T-cell (primary cell): ENCODE results near the gene INVS. TPM values are rescaled to one million over a fixed set of nuclear protein-coding genes. Genes with fewer than 3 reads are reported as not detected.
"Not testable (repeated sequence)": the region's sequence is repeated elsewhere in the genome, so short reads cannot be mapped to it uniquely, and the experiment has no call there.

Experiments
- ATAC-seq, 4 experiments: fragments of 200-7000 bp in 3 of 4; fragments of 150-1000 bp in 1 of 4; cut with Tn5 transposase; replicated peaks in 1 of 4; 1 replicate in 3 of 4; 2 replicates in 1 of 4; pipeline ENCODE4 v1.10.0; 2021; ENCODE audit warnings: moderate library complexity in 3 of 4, mild to moderate bottlenecking in 2 of 4, moderate number of reproducible peaks in 1 of 4
- CTCF ChIA-PET, 2 donors: fragments of 300-600 bp; sonication (Branson Sonifier 250); formaldehyde crosslinking; loops; one replicate each; lab custom pipeline; 2022; ENCODE audit warnings: antibody characterized with exemption in 2 of 2; lab: Charles Lee
- POLR2A ChIA-PET, 2 donors: fragments of 300-600 bp; sonication (Branson Sonifier 250); formaldehyde crosslinking; loops; one replicate each; lab custom pipeline; 2022; ENCODE audit warnings: antibody characterized with exemption in 2 of 2; lab: Charles Lee
- DNase-seq, 35 experiments: peaks; one replicate each; pipeline versions ENCODE4 v3.0.0 to v3.0.0-alpha.2; 2013 to 2023
- H3K27ac ChIP-seq: one replicate; pipeline ENCODE4 v1.5.1; 2013; ENCODE audit warnings: low read length
- H3K27me3 ChIP-seq, 2 experiments: replicated peaks in 1 of 2; 1 replicate in 1 of 2; 2 replicates in 1 of 2; pipeline versions ENCODE4 v1.6.1 to v1.7.0; 2013; ENCODE audit warnings: low read length in 1 of 2, mixed read lengths in 1 of 2; ENCODE audit not compliant: control insufficient read depth in 2 of 2, insufficient read depth in 2 of 2; ENCODE audit errors: extremely low read depth in 1 of 2
- H3K36me3 ChIP-seq, 2 donors: 1 replicate in 1 of 2; 2 replicates in 1 of 2; pipeline versions ENCODE4 v1.6.1 to v1.7.0; 2013; ENCODE audit warnings: low read length in 1 of 2; ENCODE audit not compliant: control insufficient read depth in 2 of 2, insufficient read depth in 1 of 2; ENCODE audit errors: extremely low read depth in 1 of 2
- H3K4me1 ChIP-seq, 2 experiments: 1 replicate in 1 of 2; 2 replicates in 1 of 2; pipeline versions ENCODE4 v1.6.1 to v1.7.0; 2013; ENCODE audit warnings: low read length in 2 of 2, mixed read lengths in 1 of 2; ENCODE audit not compliant: insufficient read depth in 2 of 2, control insufficient read depth in 1 of 2; ENCODE audit errors: extremely low read depth in 1 of 2
- H3K4me3 ChIP-seq, 2 donors: 1 replicate in 1 of 2; 2 replicates in 1 of 2; pipeline versions ENCODE4 v1.5.1 to v1.7.0; 2013; ENCODE audit warnings: mild to moderate bottlenecking in 2 of 2, low read length in 1 of 2, moderate library complexity in 1 of 2; ENCODE audit not compliant: control insufficient read depth in 1 of 2; ENCODE audit errors: extremely low read depth in 1 of 2
- H3K9me3 ChIP-seq: 2 replicates; pipeline ENCODE4 v1.7.0; 2013
- H3K27ac Mint-ChIP-seq, 2 donors: one replicate each; pipeline ENCODE4 v1.8.0; 2020 to 2021; ENCODE audit warnings: mild to moderate bottlenecking in 2 of 2, mixed read lengths in 2 of 2
- H3K27me3 Mint-ChIP-seq, 2 donors: one replicate each; pipeline ENCODE4 v1.8.0; 2021 to 2022; ENCODE audit warnings: mixed read lengths in 2 of 2
- H3K36me3 Mint-ChIP-seq: one replicate; pipeline ENCODE4 v1.8.0; 2021; ENCODE audit warnings: mixed read lengths
- H3K4me1 Mint-ChIP-seq, 3 donors: one replicate each; pipeline ENCODE4 v1.8.0; 2020 to 2022; ENCODE audit warnings: mixed read lengths in 3 of 3, mild to moderate bottlenecking in 1 of 3
- H3K4me3 Mint-ChIP-seq, 3 donors: one replicate each; pipeline ENCODE4 v1.8.0; 2020 to 2022; ENCODE audit warnings: mild to moderate bottlenecking in 3 of 3, mixed read lengths in 3 of 3, moderate library complexity in 3 of 3
- H3K9me3 Mint-ChIP-seq, 3 donors: one replicate each; pipeline ENCODE4 v1.8.0; 2020 to 2022; ENCODE audit warnings: mixed read lengths in 3 of 3
- WGBS: methylation state at CpG from one replicate; pipeline ENCODE4 v1.1.5; 2013; ENCODE audit warnings: missing lambda C conversion rate; ENCODE audit not compliant: insufficient coverage; 5-methylcytosine and 5-hydroxymethylcytosine counted together
- total RNA-seq, 35 experiments: library from RNA in 6 of 35; stranded (reverse) in 6 of 35; fragments of 120-200 nt in 1 of 35; gene quantifications; one replicate each; pipeline versions ENCODE4 v1.2.1 to v1.2.4 and lab custom pipeline; 2013 to 2026

Gene INVS
- total RNA-seq, 5 donors from 2014 or later (not counting 1 experiment from before 2014, with no cell fraction given) = 15.6 to 21.6 (median 19.0) TPM

DNA sequence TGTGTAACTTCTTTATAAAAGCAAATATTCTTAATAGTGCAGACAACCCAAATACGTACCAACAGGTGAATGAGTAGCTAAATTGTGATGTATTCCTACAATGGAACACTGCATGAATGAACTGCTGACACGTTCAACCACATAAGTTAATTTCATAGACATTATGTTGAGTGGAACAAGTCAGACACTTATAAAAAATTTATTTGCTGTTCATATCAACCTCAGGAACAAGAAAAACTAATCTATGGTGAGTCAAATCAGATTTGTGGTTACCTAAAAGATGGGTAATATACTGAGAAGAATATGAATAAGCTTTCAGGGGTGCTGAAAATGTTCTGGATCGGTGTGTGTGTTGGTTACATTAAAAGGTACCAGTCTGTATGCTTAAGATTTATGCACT lies 35.7 kb downstream of the INVS start:
- Histone ChIP-seq H3K36me3 (peaks cover 0 to 9% of the 10 kb centered on the region in 2 donors), H3K27me3 (no peaks in the 10 kb centered on the region), H3K4me1 (no peaks in the 10 kb centered on the region), H3K27ac (no peak overlapping the region), H3K4me3 (no peak overlapping the region), H3K9me3 (no peaks in the 10 kb centered on the region)
- peaks cover 0 to 5% (median 0%) of the 10 kb centered on the region in 3 donors for H3K4me1 Mint-ChIP-seq
- ChIA-PET CTCF (interaction anchor here in 1 of 2 donors (0.5 kb wide), 2 partner anchors 9 to 308 kb away, joined by 3 read pairs; no protein-coding TSS in a partner anchor), POLR2A (no interaction called here)
- no CpG with 5 or more reads among the region's 3 CpGs for WGBS
- ATAC-seq (no peak), DNase-seq (no peak)
- no peaks in the 10 kb centered on the region for H3K27me3 Mint-ChIP-seq
- no peak overlapping the region for H3K4me3 Mint-ChIP-seq
- no peaks in the 10 kb centered on the region for H3K9me3 Mint-ChIP-seq
- H3K27ac Mint-ChIP-seq = no peak overlapping the region
- peaks cover 43% of the 10 kb centered on the region for H3K36me3 Mint-ChIP-seq

- H3K9me3 ChIP-seq, H3K27me3 Mint-ChIP-seq, H3K27ac Mint-ChIP-seq, DNase-seq, H3K9me3 Mint-ChIP-seq, H3K27me3 ChIP-seq, H3K4me3 Mint-ChIP-seq, H3K4me3 ChIP-seq, H3K27ac ChIP-seq, H3K4me1 ChIP-seq, ATAC-seq, H3K4me1 Mint-ChIP-seq, H3K36me3 ChIP-seq, POLR2A ChIA-PET, CTCF ChIA-PET: not testable (repeated sequence)
- peaks cover 35% of the 10 kb centered on the region for H3K36me3 Mint-ChIP-seq
- 95% methylated on average over 4 of the region's 5 CpGs for WGBS
Measured at GRCh38 chr9:100136799-100137198, 37.8 kb downstream of the INVS start.

GRCh38 chr9:100140303-100140702 lies 41.3 kb downstream of the INVS start:
- CTCF ChIA-PET, H3K27ac Mint-ChIP-seq, ATAC-seq: not testable (repeated sequence)

GRCh38 chr9:100141862-100142261 lies 42.8 kb downstream of the INVS start:
- H3K4me1 ChIP-seq, H3K27me3 Mint-ChIP-seq, H3K9me3 ChIP-seq, H3K27ac ChIP-seq, ATAC-seq, H3K9me3 Mint-ChIP-seq, H3K4me3 ChIP-seq, H3K36me3 ChIP-seq, DNase-seq, H3K27me3 ChIP-seq, CTCF ChIA-PET, H3K4me3 Mint-ChIP-seq, POLR2A ChIA-PET, H3K4me1 Mint-ChIP-seq, H3K27ac Mint-ChIP-seq: not testable (repeated sequence)
- peaks cover 15% of the 10 kb centered on the region for H3K36me3 Mint-ChIP-seq
- WGBS = 98% methylated on average over 8 of the region's 9 CpGs

More at GRCh38 chr9:100140303-100140702, 41.3 kb downstream of the INVS start:
- H3K36me3 Mint-ChIP-seq, POLR2A ChIA-PET, DNase-seq, H3K4me3 ChIP-seq, H3K4me1 ChIP-seq, H3K36me3 ChIP-seq, H3K4me1 Mint-ChIP-seq, H3K9me3 ChIP-seq, H3K27ac ChIP-seq, H3K27me3 Mint-ChIP-seq, H3K9me3 Mint-ChIP-seq, H3K4me3 Mint-ChIP-seq, H3K27me3 ChIP-seq: not testable (repeated sequence)
- WGBS = 100% methylated on average over 3 of the region's 6 CpGs

- ATAC-seq, POLR2A ChIA-PET, DNase-seq, H3K27ac Mint-ChIP-seq, H3K9me3 Mint-ChIP-seq, H3K4me1 Mint-ChIP-seq, H3K27me3 ChIP-seq, H3K4me3 ChIP-seq, H3K4me3 Mint-ChIP-seq, CTCF ChIA-PET, H3K27ac ChIP-seq, H3K4me1 ChIP-seq, H3K9me3 ChIP-seq, H3K27me3 Mint-ChIP-seq, H3K36me3 ChIP-seq: not testable (repeated sequence)
- H3K36me3 Mint-ChIP-seq = peaks cover 17% of the 10 kb centered on the region
- 88% methylated on average over 15 of the region's 15 CpGs for WGBS
Measured at GRCh38 chr9:100145167-100145934, 46.3 kb downstream of the INVS start.

- H3K36me3 ChIP-seq, H3K9me3 Mint-ChIP-seq, H3K27ac ChIP-seq, ATAC-seq, H3K4me1 ChIP-seq, CTCF ChIA-PET, H3K27me3 ChIP-seq, H3K27ac Mint-ChIP-seq, H3K9me3 ChIP-seq, H3K4me3 ChIP-seq, DNase-seq, H3K4me1 Mint-ChIP-seq, H3K4me3 Mint-ChIP-seq, POLR2A ChIA-PET, H3K27me3 Mint-ChIP-seq: not testable (repeated sequence)
- peaks cover 21% of the 10 kb centered on the region for H3K36me3 Mint-ChIP-seq
- 100% methylated on average over 6 of the region's 8 CpGs for WGBS
Measured at GRCh38 chr9:100145976-100146375, 46.9 kb downstream of the INVS start.
